Activated CD8-positive, alpha-beta memory T cell treated with anti-CD3 and anti-CD28 coated beads, Interleukin-2, amount 50 U/mL, for 4 hours (primary cell): Measurements from ENCODE around the gene CYP21A2.
"Not testable (repeated sequence)": the region's sequence is repeated elsewhere in the genome, so short reads cannot be mapped to it uniquely, and the experiment has no call there.

ENCODE experiments used
- DNase-seq: peaks from one replicate; pipeline ENCODE4 v3.0.0-alpha.2; 2020

The CYP21A2 gene

DNA sequence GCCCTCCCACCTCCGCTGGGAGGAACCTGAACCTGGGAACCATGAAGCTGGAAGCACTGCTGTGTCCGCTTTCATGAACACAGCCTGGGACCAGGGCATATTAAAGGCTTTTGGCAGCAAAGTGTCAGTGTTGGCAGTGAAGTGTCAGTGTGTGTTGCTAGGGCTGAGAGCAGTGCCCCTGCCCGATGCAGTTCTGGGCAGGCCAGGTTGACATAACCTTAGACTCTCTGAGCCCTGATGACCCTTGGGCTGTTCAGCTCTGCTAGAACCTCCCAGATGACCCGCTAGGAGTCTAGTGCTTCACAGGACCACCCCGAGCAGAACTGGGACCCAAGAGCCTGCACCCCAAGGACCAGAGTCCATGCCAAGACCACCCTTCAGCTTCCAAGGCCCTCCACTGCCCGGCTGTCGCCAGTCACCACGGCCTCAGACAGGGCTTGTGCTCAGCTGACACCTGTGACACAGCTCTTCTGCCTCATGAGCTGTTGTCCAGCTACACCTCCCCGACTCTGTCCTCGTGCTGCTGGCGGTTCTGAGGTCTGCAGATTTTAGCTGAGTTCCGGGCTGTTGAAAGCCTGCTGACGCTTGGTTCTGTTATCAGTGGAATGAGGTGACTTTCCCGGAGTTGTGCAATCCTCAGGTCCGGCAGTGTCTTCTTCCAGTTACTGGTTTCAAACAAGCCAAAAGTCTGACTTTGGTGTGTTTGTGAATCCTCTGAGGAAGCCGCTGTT, 2.8 kb upstream of the CYP21A2 start:
- DNase-seq, result not testable (repeated sequence)

DNA sequence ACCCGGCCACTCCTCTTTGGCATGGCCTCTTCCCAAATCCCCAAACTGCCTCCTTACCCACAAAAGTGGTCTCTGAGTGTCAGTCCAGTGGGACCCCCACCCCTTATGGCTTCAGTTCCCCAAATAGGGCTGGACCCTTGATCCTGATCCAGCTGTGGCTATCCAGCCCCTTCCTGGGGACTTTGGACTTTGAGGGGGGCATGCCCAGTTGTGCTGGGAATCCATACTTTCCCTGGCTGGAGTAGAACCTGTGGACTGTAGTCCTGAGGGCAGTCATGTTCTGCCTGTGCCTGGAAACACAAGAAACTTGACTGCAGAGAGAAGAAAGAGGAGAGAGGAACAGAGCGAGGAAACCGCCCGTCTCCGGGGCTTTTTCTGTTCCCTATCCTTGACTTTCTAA, 1.1 kb upstream of the CYP21A2 start:
- not testable (repeated sequence) for DNase-seq

DNA sequence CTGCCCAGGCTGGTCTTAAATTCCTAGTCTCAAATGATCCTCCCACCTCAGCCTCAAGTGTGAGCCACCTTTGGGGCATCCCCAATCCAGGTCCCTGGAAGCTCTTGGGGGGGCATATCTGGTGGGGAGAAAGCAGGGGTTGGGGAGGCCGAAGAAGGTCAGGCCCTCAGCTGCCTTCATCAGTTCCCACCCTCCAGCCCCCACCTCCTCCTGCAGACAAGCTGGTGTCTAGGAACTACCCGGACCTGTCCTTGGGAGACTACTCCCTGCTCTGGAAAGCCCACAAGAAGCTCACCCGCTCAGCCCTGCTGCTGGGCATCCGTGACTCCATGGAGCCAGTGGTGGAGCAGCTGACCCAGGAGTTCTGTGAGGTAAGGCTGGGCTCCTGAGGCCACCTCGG, 663 bp downstream of the CYP21A2 start:
- DNase-seq, result peak; percentile 8

DNA sequence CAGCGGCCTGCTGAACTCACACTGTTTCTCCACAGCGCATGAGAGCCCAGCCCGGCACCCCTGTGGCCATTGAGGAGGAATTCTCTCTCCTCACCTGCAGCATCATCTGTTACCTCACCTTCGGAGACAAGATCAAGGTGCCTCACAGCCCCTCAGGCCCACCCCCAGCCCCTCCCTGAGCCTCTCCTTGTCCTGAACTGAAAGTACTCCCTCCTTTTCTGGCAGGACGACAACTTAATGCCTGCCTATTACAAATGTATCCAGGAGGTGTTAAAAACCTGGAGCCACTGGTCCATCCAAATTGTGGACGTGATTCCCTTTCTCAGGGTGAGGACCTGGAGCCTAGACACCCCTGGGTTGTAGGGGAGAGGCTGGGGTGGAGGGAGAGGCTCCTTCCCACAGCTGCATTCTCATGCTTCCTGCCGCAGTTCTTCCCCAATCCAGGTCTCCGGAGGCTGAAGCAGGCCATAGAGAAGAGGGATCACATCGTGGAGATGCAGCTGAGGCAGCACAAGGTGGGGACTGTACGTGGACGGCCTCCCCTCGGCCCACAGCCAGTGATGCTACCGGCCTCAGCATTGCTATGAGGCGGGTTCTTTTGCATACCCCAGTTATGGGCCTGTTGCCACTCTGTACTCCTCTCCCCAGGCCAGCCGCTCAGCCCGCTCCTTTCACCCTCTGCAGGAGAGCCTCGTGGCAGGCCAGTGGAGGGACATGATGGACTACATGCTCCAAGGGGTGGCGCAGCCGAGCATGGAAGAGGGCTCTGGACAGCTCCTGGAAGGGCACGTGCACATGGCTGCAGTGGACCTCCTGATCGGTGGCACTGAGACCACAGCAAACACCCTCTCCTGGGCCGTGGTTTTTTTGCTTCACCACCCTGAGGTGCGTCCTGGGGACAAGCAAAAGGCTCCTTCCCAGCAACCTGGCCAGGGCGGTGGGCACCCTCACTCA, 1.4 kb downstream of the CYP21A2 start:
- not testable (repeated sequence) for DNase-seq

DNA sequence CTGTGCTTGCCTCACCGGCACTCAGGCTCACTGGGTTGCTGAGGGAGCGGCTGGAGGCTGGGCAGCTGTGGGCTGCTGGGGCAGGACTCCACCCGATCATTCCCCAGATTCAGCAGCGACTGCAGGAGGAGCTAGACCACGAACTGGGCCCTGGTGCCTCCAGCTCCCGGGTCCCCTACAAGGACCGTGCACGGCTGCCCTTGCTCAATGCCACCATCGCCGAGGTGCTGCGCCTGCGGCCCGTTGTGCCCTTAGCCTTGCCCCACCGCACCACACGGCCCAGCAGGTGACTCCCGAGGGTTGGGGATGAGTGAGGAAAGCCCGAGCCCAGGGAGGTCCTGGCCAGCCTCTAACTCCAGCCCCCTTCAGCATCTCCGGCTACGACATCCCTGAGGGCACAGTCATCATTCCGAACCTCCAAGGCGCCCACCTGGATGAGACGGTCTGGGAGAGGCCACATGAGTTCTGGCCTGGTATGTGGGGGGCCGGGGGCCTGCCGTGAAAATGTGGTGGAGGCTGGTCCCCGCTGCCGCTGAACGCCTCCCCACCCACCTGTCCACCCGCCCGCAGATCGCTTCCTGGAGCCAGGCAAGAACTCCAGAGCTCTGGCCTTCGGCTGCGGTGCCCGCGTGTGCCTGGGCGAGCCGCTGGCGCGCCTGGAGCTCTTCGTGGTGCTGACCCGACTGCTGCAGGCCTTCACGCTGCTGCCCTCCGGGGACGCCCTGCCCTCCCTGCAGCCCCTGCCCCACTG, 2.3 kb downstream of the CYP21A2 start:
- DNase-seq, result not testable (repeated sequence)

DNA sequence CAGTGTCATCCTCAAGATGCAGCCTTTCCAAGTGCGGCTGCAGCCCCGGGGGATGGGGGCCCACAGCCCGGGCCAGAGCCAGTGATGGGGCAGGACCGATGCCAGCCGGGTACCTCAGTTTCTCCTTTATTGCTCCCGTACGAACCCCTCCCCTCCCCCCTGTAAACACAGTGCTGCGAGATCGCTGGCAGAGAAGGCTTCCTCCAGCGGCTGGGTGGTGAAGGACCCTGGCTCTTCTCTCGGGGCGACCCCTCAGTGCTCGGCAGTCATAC, 2.8 kb downstream of the CYP21A2 start:
- not testable (repeated sequence) for DNase-seq

DNA sequence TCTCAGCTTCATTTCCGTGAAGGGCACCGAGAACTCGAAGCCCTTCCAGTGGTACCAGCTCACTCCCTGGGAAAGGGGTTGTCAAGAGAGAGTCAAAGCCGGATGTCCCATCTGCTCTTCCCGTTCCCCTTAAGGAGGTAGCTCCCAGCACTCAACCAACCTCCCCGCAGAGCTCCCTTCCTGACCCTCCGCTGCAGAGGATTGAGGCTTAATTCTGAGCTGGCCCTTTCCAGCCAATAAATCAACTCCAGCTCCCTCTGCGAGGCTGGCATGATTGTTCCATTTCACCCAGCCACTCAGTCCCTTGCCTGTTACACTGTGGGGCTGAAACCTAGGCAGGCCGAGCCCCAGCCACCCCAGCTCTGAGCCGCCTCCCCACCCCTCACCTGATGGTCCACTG, 3.2 kb downstream of the CYP21A2 start:
- not testable (repeated sequence) for DNase-seq

DNA sequence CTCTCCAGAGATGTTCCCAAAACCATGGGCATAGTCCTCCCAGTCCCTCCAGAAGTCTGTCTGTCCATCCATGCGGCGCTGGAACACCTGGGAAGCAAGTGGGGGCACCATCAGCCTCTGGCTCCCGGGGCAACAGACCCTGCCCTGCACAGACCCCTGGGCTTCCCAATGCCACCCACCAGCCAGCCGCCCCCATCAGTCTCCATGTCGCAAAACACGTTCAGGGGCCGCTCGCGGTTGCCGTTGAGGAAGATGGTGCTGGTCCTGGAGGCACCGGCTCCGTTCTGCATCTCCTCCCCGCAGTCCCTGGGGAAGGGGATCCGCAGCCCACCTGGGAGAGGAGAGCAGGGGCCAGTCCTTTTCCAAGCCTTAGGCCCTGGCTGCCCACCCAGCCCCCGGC, 4.1 kb downstream of the CYP21A2 start:
- DNase-seq, result not testable (repeated sequence)

DNA sequence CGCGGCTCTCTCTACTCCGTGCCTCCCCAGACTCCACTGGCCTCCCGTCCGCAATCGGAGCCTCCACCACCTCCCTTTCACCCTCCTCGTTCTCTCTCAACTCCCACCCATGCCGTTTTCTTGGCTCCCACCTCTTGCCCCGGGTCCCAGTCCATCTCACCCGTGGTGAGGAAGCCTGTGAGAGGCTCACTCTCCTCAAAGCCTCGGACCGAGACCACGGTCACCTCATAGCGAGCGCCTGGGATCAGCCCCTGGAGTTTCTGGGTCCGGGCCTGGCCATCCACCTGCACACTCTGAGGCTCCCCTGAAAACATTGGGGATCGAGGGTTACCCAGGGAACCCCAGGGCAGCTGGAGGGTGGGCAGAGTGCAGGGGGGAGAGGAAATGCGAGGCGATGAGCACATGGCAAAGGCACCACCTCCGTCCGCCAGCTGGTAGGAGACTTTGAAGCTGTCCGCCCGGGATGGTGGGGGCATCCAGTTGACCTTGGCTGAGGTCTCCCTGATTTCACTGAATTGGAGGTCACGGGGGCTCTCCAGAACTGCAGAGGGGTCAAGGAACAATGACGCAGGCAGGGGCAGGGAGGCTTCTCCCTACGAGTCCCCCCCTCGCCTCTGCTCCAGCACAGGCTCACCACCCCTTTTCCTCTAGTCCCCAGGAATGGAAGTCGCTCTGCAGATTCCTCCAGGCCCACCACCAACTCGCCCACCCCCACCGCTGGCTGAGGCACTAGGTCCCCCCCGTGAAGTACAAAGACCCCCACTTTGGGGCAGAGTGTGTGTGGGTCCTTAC, 5.6 kb downstream of the CYP21A2 start:
- DNase-seq, result not testable (repeated sequence)

DNA sequence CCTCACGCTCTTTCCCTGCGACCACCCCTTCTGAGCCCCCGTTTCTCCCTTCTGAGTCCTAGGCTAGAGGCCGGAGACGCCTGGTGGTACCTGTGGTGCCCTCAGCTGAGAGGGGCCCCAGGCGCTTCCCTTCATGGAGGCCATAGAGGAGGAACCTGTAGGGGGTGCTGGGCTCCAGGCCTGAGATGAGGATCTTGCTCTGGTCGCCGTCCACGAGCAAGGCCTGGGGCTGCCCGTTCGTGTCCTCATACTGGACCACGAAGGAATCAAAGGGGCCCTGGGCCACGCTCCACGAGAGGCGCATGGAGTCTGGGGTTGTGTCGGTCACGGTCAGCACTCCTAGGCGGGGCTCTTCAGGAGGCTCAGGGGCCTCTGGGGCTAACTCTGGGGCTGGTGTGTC, 6.7 kb downstream of the CYP21A2 start:
- not testable (repeated sequence) for DNase-seq

DNA sequence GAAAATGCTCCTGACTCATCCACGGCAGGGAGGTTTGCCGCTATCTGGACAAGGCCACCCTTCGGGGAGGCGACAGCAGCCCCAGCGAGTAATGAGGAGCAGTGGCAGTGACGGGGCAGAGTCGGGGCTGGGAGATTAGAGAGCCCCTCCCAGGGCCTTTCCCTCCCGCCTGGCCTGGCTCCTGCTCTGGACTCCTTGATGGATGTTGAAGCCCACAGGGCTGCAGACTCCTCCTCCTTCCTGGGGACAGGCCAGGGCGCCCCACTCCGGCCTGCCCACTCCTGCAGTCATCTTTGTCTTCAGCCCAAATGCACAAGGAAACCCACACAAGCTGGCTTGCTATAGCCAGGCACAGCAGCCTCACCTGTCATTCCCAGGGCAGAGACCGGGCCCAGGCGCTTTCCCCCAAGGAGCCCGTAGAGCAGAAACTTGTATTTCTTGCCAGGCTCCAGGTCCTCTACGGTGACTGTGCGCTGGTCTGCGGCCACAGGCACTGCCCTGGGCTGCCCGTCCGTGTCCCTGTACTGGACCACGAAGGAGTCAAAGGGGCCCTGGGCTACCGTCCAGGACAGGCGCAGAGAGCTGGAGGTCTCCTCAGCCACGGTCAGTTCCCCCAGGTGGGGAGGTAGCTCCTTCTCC, 7.7 kb downstream of the CYP21A2 start:
- no peak for DNase-seq

DNA sequence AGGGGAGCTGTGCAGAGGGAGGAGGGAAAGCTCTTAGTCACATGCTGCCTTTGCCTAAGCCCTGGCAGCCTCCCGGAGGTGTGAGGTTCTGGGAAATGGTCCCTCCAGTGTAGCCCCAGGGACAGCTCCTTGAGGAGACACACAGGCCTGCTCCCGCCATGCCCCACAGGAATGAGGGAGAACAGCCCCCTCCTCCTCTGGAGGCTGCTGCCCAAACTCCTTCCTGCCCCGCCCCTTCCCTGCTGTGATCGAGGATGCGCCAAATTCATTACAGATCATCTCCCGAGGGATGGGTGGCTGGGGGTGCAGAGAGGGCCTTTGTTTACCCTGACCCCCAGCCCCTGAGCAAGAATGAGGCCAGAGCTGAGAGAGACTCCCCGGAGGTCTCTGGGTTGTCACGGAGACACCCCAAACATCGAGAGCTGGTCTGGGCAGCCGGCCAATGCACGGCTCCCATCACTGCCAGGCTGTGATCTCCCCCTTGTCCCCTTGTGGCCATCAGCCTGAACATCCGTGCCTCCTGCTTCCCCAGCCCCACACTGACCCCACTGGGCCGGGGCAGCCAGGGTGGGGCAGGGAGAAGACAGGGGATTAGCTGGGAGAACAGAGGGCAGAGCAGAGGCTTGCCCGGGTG, 8.4 kb downstream of the CYP21A2 start:
- no peak for DNase-seq

DNA sequence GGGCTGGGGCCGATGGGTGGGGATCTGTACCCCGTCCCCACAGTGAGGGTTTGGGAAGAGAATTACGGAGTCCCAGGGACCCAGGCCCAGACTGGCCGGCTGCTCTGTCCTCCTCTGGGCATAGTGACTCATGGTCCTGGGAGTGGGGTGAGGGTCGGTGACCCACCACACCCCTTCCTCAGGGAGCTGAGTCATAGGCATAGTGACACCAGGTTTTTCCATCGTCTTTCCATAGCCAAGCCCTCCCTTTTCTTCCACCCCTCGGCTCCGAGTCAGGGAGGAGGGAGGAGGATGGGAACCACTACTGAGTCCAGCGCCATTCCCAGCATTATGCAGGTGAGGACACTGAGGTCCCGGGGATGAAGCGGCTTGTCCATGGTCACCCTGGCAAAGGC, 8.9 kb downstream of the CYP21A2 start:
- no peak for DNase-seq

DNA sequence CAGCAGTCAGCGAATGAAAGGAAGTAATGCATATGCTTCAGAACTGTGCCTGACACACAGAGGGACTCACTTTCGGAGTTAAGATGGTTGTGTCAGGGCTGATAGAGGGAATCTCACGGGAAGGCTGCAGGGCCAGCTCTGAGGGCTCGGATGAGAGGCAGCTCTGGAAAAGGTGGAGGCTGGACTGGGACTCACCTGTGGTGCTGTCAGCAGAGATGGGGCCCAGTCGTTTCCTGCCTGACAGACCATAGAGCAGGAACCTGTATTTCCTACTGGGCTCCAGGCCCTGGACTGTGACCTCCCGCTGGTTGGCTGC, 9.3 kb downstream of the CYP21A2 start:
- no peak for DNase-seq

DNA sequence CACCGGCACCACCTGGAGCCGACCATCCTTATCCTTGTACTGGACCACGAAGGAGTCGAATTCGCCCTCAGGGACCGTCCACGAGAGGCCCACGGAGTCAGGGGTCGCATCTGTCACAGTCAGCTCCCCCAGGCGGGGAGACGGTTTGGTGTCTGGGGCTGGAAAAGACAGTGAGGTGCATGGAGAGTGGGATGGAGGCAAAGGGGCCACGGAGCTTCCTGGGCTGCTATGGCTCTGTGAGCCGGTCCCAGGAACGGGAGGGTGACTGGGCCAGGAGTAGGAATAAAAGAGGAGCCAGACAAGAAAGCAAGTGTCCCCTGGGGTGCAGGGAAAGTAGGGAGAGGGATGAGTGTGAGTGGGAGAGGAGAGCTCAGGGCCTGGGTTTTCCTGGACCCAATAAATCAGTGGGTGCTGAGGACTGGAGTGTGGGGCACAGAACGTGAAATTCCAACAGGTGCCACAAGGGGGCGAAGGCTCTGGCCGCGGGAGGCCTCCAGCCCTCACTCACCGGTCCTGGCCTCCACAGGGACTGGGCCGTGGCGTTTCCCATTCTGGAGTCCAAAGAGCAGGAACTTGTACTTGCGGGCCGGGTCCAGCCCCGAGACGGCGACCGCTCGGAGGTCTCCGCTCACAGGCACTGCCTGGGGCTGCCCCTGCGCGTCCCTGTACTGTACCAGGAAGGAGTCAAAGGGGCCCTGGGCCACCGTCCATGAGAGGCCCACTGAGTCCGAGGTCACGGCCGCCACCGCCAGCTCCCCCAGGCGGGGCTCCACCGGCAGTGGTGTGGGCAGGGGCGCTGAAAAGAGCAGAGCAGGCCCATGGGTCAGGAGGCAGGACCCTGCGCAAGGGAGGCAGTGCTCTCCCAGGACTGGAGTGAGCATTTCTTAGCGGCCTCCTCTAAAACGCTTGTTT, 9.9 kb downstream of the CYP21A2 start:
- DNase-seq, result peak; percentile 71

DNA sequence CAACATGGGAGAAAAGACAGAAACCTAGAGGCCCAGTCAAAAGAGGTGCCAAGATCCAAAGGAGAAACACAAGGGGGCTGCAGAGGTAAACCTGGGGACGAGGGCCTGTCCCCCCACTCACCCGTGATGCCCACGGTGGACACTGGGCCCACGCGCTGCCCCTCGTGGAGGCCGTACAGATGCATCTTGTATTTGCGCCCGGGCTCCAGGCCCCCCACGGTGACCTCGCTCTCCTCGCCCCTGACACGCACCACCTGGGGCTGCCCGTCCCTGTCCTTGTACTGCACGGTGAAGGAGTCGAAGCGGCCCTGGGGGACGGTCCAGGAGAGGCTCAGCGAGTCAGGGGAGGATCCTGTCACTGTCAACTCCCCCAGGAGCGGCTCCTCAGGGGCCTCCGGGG, 10.9 kb downstream of the CYP21A2 start:
- not testable (repeated sequence) for DNase-seq

DNA sequence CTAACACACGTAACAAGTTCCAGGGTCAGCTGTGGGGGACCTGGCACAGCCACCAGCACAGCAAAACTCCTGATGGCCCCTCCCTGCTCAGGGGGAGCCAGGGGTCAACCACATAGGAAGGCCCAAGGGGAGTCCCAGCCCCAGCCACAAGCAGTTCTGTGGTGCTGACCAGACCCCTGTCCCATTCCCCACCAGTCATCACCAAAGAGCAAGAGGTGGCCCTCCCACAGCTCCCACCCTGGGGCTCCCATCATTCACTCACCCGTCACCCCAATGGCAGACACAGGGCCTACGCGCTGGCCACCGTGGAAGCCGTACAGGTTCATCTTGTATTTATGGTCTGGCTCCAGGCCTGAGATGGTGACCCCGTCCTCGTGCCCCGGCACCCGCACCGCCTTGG, 11.5 kb downstream of the CYP21A2 start:
- DNase-seq, result not testable (repeated sequence)

DNA sequence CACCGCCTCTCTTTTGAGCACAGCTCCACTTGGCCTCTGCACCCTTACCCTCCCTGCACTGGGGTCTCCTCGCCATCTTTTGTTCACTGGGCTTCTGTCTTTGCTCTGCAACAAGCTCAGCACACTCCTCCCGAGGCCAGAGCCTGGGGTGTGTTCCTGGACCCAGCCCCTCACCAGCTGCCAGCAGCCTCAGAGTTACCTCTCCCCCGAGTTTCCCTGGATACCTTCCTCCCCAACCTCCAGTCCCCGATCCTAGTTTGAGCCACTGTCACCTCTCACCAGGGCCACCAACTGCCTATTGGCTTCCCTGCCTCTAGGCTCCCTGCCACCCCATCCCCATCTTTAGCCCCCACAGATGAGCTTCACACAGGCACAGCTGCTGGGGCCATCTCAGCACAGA, 12.3 kb downstream of the CYP21A2 start:
- DNase-seq, result no peak

DNA sequence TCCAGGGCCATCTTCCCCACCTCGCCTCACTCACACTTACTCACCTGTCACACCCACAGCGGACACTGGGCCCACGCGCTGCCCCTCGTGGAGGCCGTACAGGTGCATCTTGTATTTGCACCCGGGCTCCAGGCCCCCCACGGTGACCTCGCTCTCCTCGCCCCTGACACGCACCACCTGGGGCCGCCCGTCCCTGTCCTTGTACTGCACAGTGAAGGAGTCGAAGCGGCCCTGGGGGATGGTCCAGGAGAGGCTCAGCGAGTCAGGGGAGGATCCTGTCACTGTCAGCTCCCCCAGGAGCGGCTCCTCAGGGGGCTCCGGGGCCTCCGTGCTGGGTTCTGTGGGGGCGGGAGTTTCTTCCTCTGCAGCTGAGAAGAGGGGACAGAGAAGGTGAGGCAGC, 14.4 kb downstream of the CYP21A2 start:
- DNase-seq, result not testable (repeated sequence)

DNA sequence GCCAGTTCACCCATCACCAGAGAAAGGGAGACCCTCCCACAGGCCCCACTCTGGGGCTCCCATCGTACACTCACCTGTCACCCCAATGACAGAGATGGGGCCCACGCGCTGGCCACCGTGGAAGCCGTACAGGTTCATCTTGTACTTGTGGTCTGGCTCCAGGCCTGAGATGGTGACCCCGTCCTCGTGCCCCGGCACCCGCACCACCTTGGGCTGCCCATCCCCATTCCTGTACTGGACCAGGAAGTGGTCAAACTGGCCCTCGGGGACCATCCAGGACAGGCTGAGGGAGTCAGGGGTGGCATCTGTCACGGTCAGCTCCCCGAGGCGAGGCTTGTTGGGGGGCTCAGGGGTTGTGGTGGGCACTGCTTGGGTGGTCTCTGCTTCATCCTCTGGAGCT, 15.1 kb downstream of the CYP21A2 start:
- not testable (repeated sequence) for DNase-seq

DNA sequence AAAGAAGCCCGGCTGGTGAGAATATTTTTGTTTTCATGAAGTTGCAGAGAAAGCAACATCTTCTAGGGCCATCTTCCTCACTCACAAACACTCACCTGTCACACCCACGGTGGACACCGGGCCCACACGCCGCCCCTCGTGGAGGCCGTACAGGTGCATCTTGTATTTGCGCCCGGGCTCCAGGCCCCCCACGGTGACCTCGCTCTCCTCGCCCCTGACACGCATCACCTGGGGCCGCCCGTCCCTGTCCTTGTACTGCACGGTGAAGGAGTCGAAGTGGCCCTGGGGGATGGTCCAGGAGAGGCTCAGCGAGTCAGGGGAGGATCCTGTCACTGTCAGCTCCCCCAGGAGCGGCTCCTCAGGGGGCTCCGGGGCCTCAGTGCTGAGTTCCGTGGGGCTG, 17.5 kb downstream of the CYP21A2 start:
- DNase-seq, result not testable (repeated sequence)
